Measurements from ENCODE around the gene SLC15A2. TPM values are rescaled to one million over a fixed set of nuclear protein-coding genes. Genes with fewer than 3 reads are reported as not detected.

The SLC15A2 gene
- total RNA-seq, 1 experiment from 2014 or later = 2.4 TPM

DNA sequence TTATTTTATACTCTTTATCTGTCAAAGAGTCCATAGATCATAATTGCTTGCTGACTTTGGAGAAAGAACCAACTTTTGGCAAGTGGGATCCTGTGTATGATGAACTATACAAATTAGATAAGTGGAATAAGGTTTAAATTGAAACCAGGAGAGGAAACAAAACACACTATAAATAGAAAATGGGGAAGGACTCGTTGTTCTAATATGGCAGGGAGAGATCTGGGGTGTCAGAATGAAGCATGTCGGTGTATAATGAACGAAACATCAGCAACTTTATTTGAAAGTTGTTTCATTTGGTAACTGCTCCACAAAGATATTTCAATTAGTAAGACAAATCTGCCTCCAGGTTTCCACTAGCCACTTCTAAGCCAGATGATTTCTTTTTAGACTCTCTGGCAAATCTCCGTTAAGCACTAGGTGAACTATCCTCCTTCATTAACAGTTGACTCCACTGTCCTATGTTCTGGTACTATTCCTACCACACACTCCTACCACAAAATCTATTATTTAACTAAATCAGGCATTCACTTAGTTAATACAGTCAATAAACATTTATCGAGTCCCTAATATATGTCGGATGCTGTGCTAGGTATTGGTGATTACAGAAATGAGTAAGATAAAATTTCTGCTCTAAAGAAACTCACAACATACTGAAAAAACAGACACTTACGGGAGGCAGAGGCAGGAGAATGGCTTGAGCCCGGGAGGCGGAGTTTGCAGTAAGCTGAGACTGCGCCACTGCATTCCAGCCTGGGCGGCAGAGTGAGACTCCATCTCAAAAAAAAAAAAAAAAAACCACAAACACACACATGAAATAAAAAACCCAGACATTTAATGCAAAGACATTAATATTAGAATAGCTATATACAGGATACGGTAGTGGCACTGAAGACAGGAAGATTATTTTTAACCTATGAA is 20.1 kb downstream of the SLC15A2 start:
- Mint-ChIP-seq H3K36me3 (ENCODE audit: insufficient read depth in 1 of 3, low read depth in 3 of 3) (peaks cover 2 to 7% (median 2%) of the 10 kb centered on the region in 3 experiments), H3K27ac (no peak overlapping the region), H3K4me1 (peaks cover 9 to 11% of the 10 kb centered on the region in 2 experiments), H3K9me3 (peaks cover 2% of the 10 kb centered on the region in 2 experiments), H3K4me3 (no peak overlapping the region), H3K27me3 (ENCODE audit: low read depth) (no peaks in the 10 kb centered on the region)
- Histone ChIP-seq H2BK5ac (ENCODE audit: insufficient read length, low read length) (no peak overlapping the region), H3K4me2 (ENCODE audit: insufficient read depth, insufficient read length, low read length) (no peak overlapping the region), H3K56ac (ENCODE audit: insufficient read length, low read depth, low read length) (no peak overlapping the region), H3K4ac (ENCODE audit: low read depth, low read length) (no peak overlapping the region), H3K9me3 (ENCODE audit: control insufficient read depth, low read depth, low read length) (no peaks in the 10 kb centered on the region), H2BK12ac (ENCODE audit: insufficient read length, low read depth, low read length) (no peak overlapping the region), H3T11ph (ENCODE audit: low read length) (no peak overlapping the region), H3K79me1 (ENCODE audit: insufficient read depth, low read depth, low read length, poor library complexity, severe bottlenecking) (no peaks in the 10 kb centered on the region), H3K4me1 (ENCODE audit: insufficient read depth, low read length) (no peaks in the 10 kb centered on the region), H3K14ac (ENCODE audit: insufficient read depth, low read length) (no peak overlapping the region), H2AFZ (ENCODE audit: low read length) (no peak overlapping the region), H3K79me2 (ENCODE audit: insufficient read depth, low read length) (no peaks in the 10 kb centered on the region), H3K23ac (ENCODE audit: insufficient read length, low read depth, low read length) (no peak overlapping the region), H2BK120ac (ENCODE audit: low read depth, low read length, poor library complexity, severe bottlenecking) (no peak overlapping the region), H2AK5ac (ENCODE audit: insufficient read length, low read length) (no peak overlapping the region), H2BK15ac (ENCODE audit: low read depth, low read length) (no peak overlapping the region), H4K20me1 (ENCODE audit: control insufficient read depth, insufficient read depth, insufficient read length) (no peaks in the 10 kb centered on the region), H2BK20ac (ENCODE audit: low read depth, low read length, poor library complexity, severe bottlenecking) (no peak overlapping the region), H3K27ac (ENCODE audit: insufficient read length, low read depth, low read length) (no peak overlapping the region), H4K5ac (ENCODE audit: insufficient read length, low read depth, low read length) (no peak overlapping the region), H3K9ac (ENCODE audit: extremely low read depth, insufficient read length, low read length) (no peak overlapping the region), H3K18ac (ENCODE audit: insufficient read length, low read depth, low read length) (no peak overlapping the region), H4K8ac (replicated peaks; ENCODE audit: insufficient read length, low read depth, low read length) (no peak overlapping the region), H3K23me2 (ENCODE audit: insufficient read length, low read depth, low read length, poor library complexity, severe bottlenecking) (no peaks in the 10 kb centered on the region), H4K91ac (ENCODE audit: insufficient read length, low read depth, low read length) (no peak overlapping the region), H3K27me3 (ENCODE audit: insufficient read depth, low read length) (no peaks in the 10 kb centered on the region)
- peak; percentile 32 for DNase-seq
- WGBS (ENCODE audit: extremely low coverage, insufficient read length, low lambda C conversion rate) = no CpG with 5 or more reads among the region's 12 CpGs
- TF ChIP-seq, protein P1, sequence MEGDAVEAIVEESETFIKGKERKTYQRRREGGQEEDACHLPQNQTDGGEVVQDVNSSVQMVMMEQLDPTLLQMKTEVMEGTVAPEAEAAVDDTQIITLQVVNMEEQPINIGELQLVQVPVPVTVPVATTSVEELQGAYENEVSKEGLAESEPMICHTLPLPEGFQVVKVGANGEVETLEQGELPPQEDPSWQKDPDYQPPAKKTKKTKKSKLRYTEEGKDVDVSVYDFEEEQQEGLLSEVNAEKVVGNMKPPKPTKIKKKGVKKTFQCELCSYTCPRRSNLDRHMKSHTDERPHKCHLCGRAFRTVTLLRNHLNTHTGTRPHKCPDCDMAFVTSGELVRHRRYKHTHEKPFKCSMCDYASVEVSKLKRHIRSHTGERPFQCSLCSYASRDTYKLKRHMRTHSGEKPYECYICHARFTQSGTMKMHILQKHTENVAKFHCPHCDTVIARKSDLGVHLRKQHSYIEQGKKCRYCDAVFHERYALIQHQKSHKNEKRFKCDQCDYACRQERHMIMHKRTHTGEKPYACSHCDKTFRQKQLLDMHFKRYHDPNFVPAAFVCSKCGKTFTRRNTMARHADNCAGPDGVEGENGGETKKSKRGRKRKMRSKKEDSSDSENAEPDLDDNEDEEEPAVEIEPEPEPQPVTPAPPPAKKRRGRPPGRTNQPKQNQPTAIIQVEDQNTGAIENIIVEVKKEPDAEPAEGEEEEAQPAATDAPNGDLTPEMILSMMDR (conservative IDR thresholded peaks at IDR 0.05) = no peak

All from H9 (cell line).